GM12874 (cell line): ENCODE results near the gene WSB2.

Experiments used
- TF ChIP-seq, protein P1 (sequence below): IDR thresholded peaks from 2 replicates; pipeline ENCODE4 v1.5.1; 2011; ENCODE audit warnings: low read depth, mild to moderate bottlenecking, control low read depth, low read length, moderate library complexity; ENCODE audit not compliant: insufficient read depth

WSB2 gene

GRCh38 chr12:118061011-118061872 lies at the start of gene WSB2:
TSS of gene WSB2 (minus strand) at chr12:118061179. CDS start at chr12:118061048, 131 bp downstream.
- TF ChIP-seq, protein P1, sequence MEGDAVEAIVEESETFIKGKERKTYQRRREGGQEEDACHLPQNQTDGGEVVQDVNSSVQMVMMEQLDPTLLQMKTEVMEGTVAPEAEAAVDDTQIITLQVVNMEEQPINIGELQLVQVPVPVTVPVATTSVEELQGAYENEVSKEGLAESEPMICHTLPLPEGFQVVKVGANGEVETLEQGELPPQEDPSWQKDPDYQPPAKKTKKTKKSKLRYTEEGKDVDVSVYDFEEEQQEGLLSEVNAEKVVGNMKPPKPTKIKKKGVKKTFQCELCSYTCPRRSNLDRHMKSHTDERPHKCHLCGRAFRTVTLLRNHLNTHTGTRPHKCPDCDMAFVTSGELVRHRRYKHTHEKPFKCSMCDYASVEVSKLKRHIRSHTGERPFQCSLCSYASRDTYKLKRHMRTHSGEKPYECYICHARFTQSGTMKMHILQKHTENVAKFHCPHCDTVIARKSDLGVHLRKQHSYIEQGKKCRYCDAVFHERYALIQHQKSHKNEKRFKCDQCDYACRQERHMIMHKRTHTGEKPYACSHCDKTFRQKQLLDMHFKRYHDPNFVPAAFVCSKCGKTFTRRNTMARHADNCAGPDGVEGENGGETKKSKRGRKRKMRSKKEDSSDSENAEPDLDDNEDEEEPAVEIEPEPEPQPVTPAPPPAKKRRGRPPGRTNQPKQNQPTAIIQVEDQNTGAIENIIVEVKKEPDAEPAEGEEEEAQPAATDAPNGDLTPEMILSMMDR = no peak

- TF ChIP-seq, protein P1 = no peak
These were observed 48.1 kb upstream of the WSB2 start for GRCh38 chr12:118109088-118109487.

DNA sequence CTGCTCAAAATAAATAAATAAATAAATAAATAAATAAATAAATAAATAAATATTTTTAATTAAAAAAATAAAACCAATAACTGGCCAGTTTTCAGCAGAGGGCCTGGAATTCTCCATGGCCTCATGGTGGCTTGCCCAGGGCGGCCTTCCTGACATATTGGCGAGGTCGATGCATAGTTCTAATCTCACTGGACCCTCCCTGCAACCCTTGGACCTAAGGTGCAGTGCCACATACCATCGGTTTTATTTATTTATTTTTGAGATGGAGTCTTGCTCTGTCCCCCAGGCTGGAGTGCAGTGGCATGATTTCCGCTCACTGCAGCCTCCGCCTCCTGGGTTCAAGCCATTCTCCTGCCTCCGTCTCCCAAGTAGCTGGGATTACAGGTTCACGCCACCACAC lies 46.7 kb upstream of the WSB2 start:
- TF ChIP-seq, protein P1 = no peak

DNA sequence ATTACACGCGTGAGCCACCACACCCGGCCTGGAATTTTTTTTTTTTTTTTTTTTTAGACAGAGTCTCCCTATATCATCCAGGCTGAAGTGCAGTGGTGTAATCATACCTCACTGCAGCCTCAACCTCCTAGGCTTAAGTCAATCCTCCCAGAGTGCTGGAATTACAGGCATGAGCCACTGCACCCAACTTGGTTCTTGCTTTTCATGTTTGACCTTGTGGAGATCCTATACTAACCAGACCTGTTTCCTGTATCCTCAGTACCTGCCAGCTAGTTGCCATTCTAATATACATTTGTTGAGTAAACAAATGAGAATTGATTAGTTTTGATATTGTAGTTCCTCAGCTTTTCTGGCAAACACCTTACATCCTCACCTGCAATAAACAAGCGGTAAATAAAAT lies 46.0 kb upstream of the WSB2 start:
- TF ChIP-seq, protein P1 = no peak

- TF ChIP-seq, protein P1 = no peak
These were observed 42.8 kb upstream of the WSB2 start, which contains the start of gene VSIG10 for GRCh38 chr12:118103601-118104382. TSS of gene VSIG10 (minus strand) at chr12:118104011. CDS start at chr12:118103671, 340 bp downstream.

- TF ChIP-seq, protein P1 = no peak
These were observed 42.2 kb upstream of the WSB2 start for GRCh38 chr12:118103201-118103600.

GRCh38 chr12:118102609-118103008 lies 41.6 kb upstream of the WSB2 start:
- TF ChIP-seq, protein P1 = no peak
